HG03039 (cell line): ENCODE measurements around the gene FAM53A.

Experiments
- ATAC-seq: cut with Tn5 transposase; IDR thresholded peaks from one replicate; pipeline ENCODE4 v1.9.1; 2021; ENCODE audit warnings: mild to moderate bottlenecking, moderate library complexity; ENCODE audit not compliant: unreplicated experiment

Gene FAM53A

GRCh38 chr4:1625600-1626138 lies 58.4 kb downstream of the FAM53A start:
- no peak for ATAC-seq

- ATAC-seq: no peak
Measured at GRCh38 chr4:1624519-1624910, 59.6 kb downstream of the FAM53A start.

- ATAC-seq: no peak
Measured at GRCh38 chr4:1623821-1624518, 60.1 kb downstream of the FAM53A start.

- no peak for ATAC-seq
Measured at GRCh38 chr4:1623400-1623799, 60.7 kb downstream of the FAM53A start.

GRCh38 chr4:1622956-1623355 lies 61.2 kb downstream of the FAM53A start:
- no peak for ATAC-seq

- no peak for ATAC-seq
Measured at GRCh38 chr4:1622238-1622637, 61.9 kb downstream of the FAM53A start.

GRCh38 chr4:1621526-1621925 lies 62.6 kb downstream of the FAM53A start:
- ATAC-seq: no peak

- no peak for ATAC-seq
Measured at GRCh38 chr4:1619151-1619672, 64.9 kb downstream of the FAM53A start.

- ATAC-seq: no peak
Measured at GRCh38 chr4:1618438-1618837, 65.7 kb downstream of the FAM53A start.

- no peak for ATAC-seq
Measured at GRCh38 chr4:1616557-1616930, 67.6 kb downstream of the FAM53A start.

GRCh38 chr4:1615786-1616556 lies 68.1 kb downstream of the FAM53A start:
- ATAC-seq: no peak

- ATAC-seq: no peak
Measured at GRCh38 chr4:1614854-1615595, 69.1 kb downstream of the FAM53A start.

GRCh38 chr4:1614502-1614853 lies 69.6 kb downstream of the FAM53A start:
- no peak for ATAC-seq

GRCh38 chr4:1614049-1614448 lies 70.1 kb downstream of the FAM53A start:
- ATAC-seq: no peak

GRCh38 chr4:1613099-1613495 lies 71.0 kb downstream of the FAM53A start:
- ATAC-seq: no peak

GRCh38 chr4:1612278-1613098 lies 71.6 kb downstream of the FAM53A start:
- ATAC-seq: no peak

- no peak for ATAC-seq
Measured at GRCh38 chr4:1611501-1611870, 72.6 kb downstream of the FAM53A start.

- ATAC-seq: no peak
Measured at GRCh38 chr4:1610791-1611500, 73.2 kb downstream of the FAM53A start.

GRCh38 chr4:1609901-1610790 lies 74.0 kb downstream of the FAM53A start:
- ATAC-seq: no peak
